Ovary (tissue), 9 donors: ENCODE data around the gene FAM216B. TPM values are rescaled to one million over a fixed set of nuclear protein-coding genes. Genes with fewer than 3 reads are reported as not detected.

Experiments used
- DNase-seq, 5 donors: peaks; one replicate each; pipeline ENCODE4 v3.0.0-alpha.2; 2019 to 2020
- H3K27ac ChIP-seq, 2 donors: fragments of 200-600 bp; one replicate each; pipeline versions ENCODE4 v1.5.1 to v1.8.0; 2019 to 2022
- H3K27me3 ChIP-seq: fragments of 200-600 bp; one replicate; pipeline ENCODE4 v1.8.0; 2022
- H3K36me3 ChIP-seq: fragments of 200-600 bp; sonication (generic); one replicate; pipeline ENCODE4 v1.5.1; 2019
- H3K4me1 ChIP-seq: one replicate; pipeline ENCODE4 v1.8.1; 2013; ENCODE audit warnings: mild to moderate bottlenecking, moderate library complexity; ENCODE audit not compliant: insufficient read depth
- H3K4me3 ChIP-seq: fragments of 200-600 bp; sonication (generic); one replicate; pipeline ENCODE4 v1.5.1; 2017
- H3K9me3 ChIP-seq, 2 donors: fragments of 200-600 bp in 1 of 2; sonication (generic) in 1 of 2; one replicate each; pipeline versions ENCODE4 v1.5.1 to v1.8.1; 2013 to 2019; ENCODE audit warnings: mild to moderate bottlenecking in 1 of 2, moderate library complexity in 1 of 2
- CTCF ChIP-seq, 3 donors: fragments of 450-650 bp in 2 of 3; fragments of 200-600 bp in 1 of 3; IDR thresholded peaks; one replicate each; pipeline versions ENCODE4 v1.5.1 to v1.8.0; 2016 to 2022; ENCODE audit warnings: antibody characterized with exemption in 3 of 3, mild to moderate bottlenecking in 1 of 3
- EP300 ChIP-seq: sonication (generic); formaldehyde crosslinking; IDR thresholded peaks from one replicate; pipeline ENCODE4 v1.6.1; 2017; ENCODE audit warnings: antibody characterized with exemption
- POLR2A ChIP-seq: fragments of 450-650 bp; IDR thresholded peaks from one replicate; pipeline ENCODE4 v1.6.1; 2017; ENCODE audit warnings: antibody characterized with exemption, mild to moderate bottlenecking, moderate library complexity
- WGBS, 3 donors: extraction: QIAGEN DNeasy Blood & Tissue Kit in 1 of 3; methylation state at CpG; one replicate each; pipeline versions ENCODE4 v1.1.5 to v1.1.7; 2013 to 2017; 5-methylcytosine and 5-hydroxymethylcytosine counted together
- intact Hi-C, 4 donors: fragments of 100-400 bp; cut with DNase I; formaldehyde crosslinking; loops; one replicate each; pipeline versions ENCODE4 v1.11.0 to v1.15.1; 2022 to 2023
- polyA plus RNA-seq, 2 donors: library from polyadenylated mRNA; stranded (reverse); fragments of 200-250 nt in 1 of 2; fragments of 350-450 nt in 1 of 2; fragmentation: Illumina TruSeq in 1 of 2; extraction: RNeasy Lipid Tissue Mini Kit (QIAGEN cat#74804) in 1 of 2; gene quantifications; one replicate each; pipeline ENCODE4 v1.2.3, GENCODE V29; 2013 to 2014
- total RNA-seq, 7 donors: library from RNA; depleted of rRNA in 2 of 7; stranded (reverse); fragments of >200 nt in 2 of 7; fragmentation: NEBNext Ultra II Directional in 3 of 7; extraction: Animal tissue kit (Norgen Biotek cat#: 25700) in 3 of 7; gene quantifications; one replicate each; pipeline versions ENCODE4 v1.1.0 to v1.2.4, GENCODE V29; 2016 to 2023
- donor health status: DM: no; HTN: no; CAD: no; lungs with moderate emphysema.
- donor health status: DM: no; HTN: no; CAD: no.
- donor health status: Bipolar disorder and iron deficiency.
- donor health status: DM: yes; HTN: yes; CAD: no.
- donor health status: DM: no; HTN: no; CAD: no.
- donor health status: DM: yes; HTN: yes; CAD: no.

The FAM216B gene
- total and polyA plus RNA-seq, 9 donors: 0.01 to 32.6 (median 0.79) TPM; not detected in 1

- no peak for TF ChIP-seq EP300
- TF ChIP-seq POLR2A: no peak
- TF ChIP-seq CTCF (IDR thresholded peaks at IDR 0.05): no peak
- Histone ChIP-seq H3K36me3 (no peaks in the 10 kb centered on the region), H3K4me1 (peaks cover 4% of the 10 kb centered on the region), H3K27me3 (no peaks in the 10 kb centered on the region), H3K27ac (no peak overlapping the region), H3K4me3 (no peak overlapping the region), H3K9me3 (no peaks in the 10 kb centered on the region)
- WGBS, 3 donors: 22 to 47% (median 22%) methylated on average over 6 of the region's 6 CpGs
- intact Hi-C loops: no loop called here
- no peak for DNase-seq
Measured at GRCh38 chr13:42798118-42798517, 16.7 kb downstream of the FAM216B start.

- H3K4me3 ChIP-seq: no peak overlapping the region
Measured at GRCh38 chr13:42800109-42800643, 18.8 kb downstream of the FAM216B start.

GRCh38 chr13:42803563-42804204 lies 22.3 kb downstream of the FAM216B start:
- no peak overlapping the region for H3K4me3 ChIP-seq
- H3K4me1 ChIP-seq: no peaks in the 10 kb centered on the region
- no peaks in the 10 kb centered on the region for H3K9me3 ChIP-seq
- H3K27me3 ChIP-seq: no peaks in the 10 kb centered on the region
- no peak for DNase-seq
- intact Hi-C loops: no loop called here
- TF ChIP-seq EP300 (no peak), POLR2A (no peak), CTCF (IDR thresholded peaks at IDR 0.05) (no peak)
- no peaks in the 10 kb centered on the region for H3K36me3 ChIP-seq
- H3K27ac ChIP-seq: no peak overlapping the region
- WGBS, 3 donors: 30 to 72% (median 59%) methylated on average over 2 of the region's 2 CpGs

More at GRCh38 chr13:42800109-42800643, 18.8 kb downstream of the FAM216B start:
- DNase-seq: no peak
- H3K4me1 ChIP-seq: peaks cover 4% of the 10 kb centered on the region
- no peaks in the 10 kb centered on the region for H3K27me3 ChIP-seq
- WGBS, 3 donors: 68 to 76% (median 69%) methylated on average over 5 of the region's 5 CpGs
- no peak for TF ChIP-seq POLR2A
- TF ChIP-seq EP300: no peak
- TF ChIP-seq CTCF (IDR thresholded peaks at IDR 0.05): no peak
- H3K36me3 ChIP-seq: no peaks in the 10 kb centered on the region
- H3K27ac ChIP-seq: no peak overlapping the region
- intact Hi-C loops: no loop called here
- H3K9me3 ChIP-seq: no peaks in the 10 kb centered on the region

GRCh38 chr13:42804244-42804874 lies 23.0 kb downstream of the FAM216B start:
- Histone ChIP-seq H3K4me1 (no peaks in the 10 kb centered on the region), H3K4me3 (no peak overlapping the region), H3K36me3 (no peaks in the 10 kb centered on the region), H3K27me3 (no peaks in the 10 kb centered on the region), H3K27ac (no peak overlapping the region), H3K9me3 (peaks cover 0 to 4% of the 10 kb centered on the region in 2 donors)
- DNase-seq: no peak
- no peak for TF ChIP-seq EP300
- no peak for TF ChIP-seq CTCF (IDR thresholded peaks at IDR 0.05)
- TF ChIP-seq POLR2A: no peak
- intact Hi-C loops: no loop called here
- 57 to 62% (median 61%) methylated on average over 4 of the region's 4 CpGs for WGBS, 3 donors
